ENCODE data around the gene PIGU.
"Not testable (repeated sequence)": the region's sequence is repeated elsewhere in the genome, so short reads cannot be mapped to it uniquely, and the experiment has no call there.

PIGU gene
- 5.6 to 9.7 reads per million in 2 donors for total RNA-seq

- peak; percentile 92 to 99 (median 94) for DNase-seq
These were observed at the start of gene PIGU for GRCh38 chr20:34676642-34677373. Gene PIGU, minus strand, starts transcription at chr20:34677092. Its CDS starts 7 bp downstream, at chr20:34677085.

GRCh38 chr20:34724172-34724571 lies 47.3 kb upstream of the PIGU start:
- no peak for DNase-seq

GRCh38 chr20:34722560-34722959 lies 45.7 kb upstream of the PIGU start:
- not testable (repeated sequence) for DNase-seq

- DNase-seq: no peak
These were observed 43.4 kb upstream of the PIGU start for GRCh38 chr20:34720266-34720665.

GRCh38 chr20:34719242-34720017 lies 42.5 kb upstream of the PIGU start:
- peak in 1 of 5 experiments; percentile 77 for DNase-seq

GRCh38 chr20:34717230-34718095 lies 40.6 kb upstream of the PIGU start:
- DNase-seq: no peak

- no peak for DNase-seq
These were observed 40.0 kb upstream of the PIGU start for GRCh38 chr20:34716921-34717229.

- no peak for DNase-seq
These were observed 38.5 kb upstream of the PIGU start for GRCh38 chr20:34715384-34715783.

GRCh38 chr20:34713944-34714515 lies 37.1 kb upstream of the PIGU start:
- not testable (repeated sequence) for DNase-seq

- DNase-seq: peak in 1 of 5 experiments; percentile 70
These were observed 36.5 kb upstream of the PIGU start for GRCh38 chr20:34713194-34713943.

- peak in 1 of 5 experiments; percentile 26 for DNase-seq
These were observed 35.8 kb upstream of the PIGU start for GRCh38 chr20:34712525-34713192.

GRCh38 chr20:34711813-34712430 lies 35.0 kb upstream of the PIGU start:
- DNase-seq: no peak

- no peak for DNase-seq
These were observed 34.1 kb upstream of the PIGU start for GRCh38 chr20:34710861-34711574.

GRCh38 chr20:34710568-34710839 lies 33.6 kb upstream of the PIGU start:
- DNase-seq: no peak

GRCh38 chr20:34709831-34710567 lies 33.1 kb upstream of the PIGU start:
- peak in 3 of 5 experiments; percentile 21 to 63 (median 57) for DNase-seq

GRCh38 chr20:34709044-34709830 lies 32.3 kb upstream of the PIGU start:
- peak; percentile 64 to 93 (median 78) for DNase-seq

GRCh38 chr20:34708621-34709043 lies 31.7 kb upstream of the PIGU start:
- DNase-seq: peak in 4 of 5 experiments; percentile 22 to 63 (median 36)

- DNase-seq: no peak
These were observed 30.3 kb upstream of the PIGU start for GRCh38 chr20:34706912-34707784.

All from T-helper 2 cell (primary cell).